Stimulated activated naive CD4-positive, alpha-beta T cell (primary cell): Measurements from ENCODE around the gene GFM2.
"Not testable (repeated sequence)": the region's sequence is repeated elsewhere in the genome, so short reads cannot be mapped to it uniquely, and the experiment has no call there.

Source experiments
- DNase-seq, 6 experiments: peaks; one replicate each; lab custom pipeline; 2025; lab: John Stamatoyannopoulos, UW

Gene GFM2

DNA sequence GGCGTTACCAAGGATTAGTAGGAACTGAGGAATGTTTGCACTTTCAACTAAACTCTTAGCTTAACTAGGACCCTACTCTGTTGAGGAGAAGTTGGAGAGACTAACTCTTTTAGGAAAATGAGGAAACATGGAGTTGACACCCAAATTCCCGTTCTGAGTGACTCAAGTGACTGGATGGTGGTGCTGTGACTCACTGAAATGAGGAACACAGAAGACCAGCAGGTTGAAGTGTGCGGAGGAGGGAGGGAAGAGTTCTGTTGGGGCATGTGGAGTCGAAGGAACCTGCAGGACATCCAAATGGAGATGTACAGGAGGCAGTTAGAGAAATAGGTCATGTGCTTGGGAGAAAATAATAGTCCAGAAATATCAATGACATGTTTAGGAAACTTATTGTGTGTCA lies 73.7 kb downstream of the GFM2 start:
- DNase-seq = no peak

DNA sequence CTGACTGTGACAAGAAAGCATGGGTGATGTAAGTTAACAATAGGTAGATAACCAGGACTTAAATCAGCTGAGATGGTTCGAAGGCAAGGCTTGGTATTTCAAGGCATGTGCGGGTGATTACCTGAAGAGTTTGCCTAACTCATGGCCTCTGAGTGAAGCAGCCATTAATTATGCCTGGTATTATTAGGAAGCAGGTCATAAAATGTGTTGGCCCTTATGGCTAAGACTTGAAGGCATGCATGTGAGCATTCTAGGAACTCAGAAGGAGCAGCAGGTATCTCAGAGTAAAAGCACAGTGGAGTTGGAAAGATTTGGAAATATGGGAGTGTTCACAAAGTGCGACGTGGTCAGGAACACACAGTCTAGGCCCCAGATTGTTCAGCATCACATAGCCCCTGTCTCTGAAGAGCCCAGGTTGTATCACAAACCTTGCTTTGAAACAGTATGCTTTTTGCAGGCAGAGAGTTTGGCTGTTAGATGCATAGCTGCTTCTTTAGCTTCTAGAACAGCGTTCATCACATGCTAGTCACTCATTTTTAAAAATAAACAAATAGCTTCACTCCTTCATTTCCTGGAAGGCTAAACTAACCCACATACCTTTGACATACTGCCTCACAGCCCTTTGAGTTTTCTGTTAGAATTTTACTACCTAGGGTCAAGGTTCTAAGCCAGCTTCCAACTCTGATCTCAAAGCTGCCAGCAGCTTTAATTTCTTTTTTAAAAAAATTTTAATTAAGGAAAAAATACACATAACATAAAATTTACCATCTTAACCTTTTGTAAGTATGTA lies 79.8 kb downstream of the GFM2 start:
- DNase-seq = no peak

DNA sequence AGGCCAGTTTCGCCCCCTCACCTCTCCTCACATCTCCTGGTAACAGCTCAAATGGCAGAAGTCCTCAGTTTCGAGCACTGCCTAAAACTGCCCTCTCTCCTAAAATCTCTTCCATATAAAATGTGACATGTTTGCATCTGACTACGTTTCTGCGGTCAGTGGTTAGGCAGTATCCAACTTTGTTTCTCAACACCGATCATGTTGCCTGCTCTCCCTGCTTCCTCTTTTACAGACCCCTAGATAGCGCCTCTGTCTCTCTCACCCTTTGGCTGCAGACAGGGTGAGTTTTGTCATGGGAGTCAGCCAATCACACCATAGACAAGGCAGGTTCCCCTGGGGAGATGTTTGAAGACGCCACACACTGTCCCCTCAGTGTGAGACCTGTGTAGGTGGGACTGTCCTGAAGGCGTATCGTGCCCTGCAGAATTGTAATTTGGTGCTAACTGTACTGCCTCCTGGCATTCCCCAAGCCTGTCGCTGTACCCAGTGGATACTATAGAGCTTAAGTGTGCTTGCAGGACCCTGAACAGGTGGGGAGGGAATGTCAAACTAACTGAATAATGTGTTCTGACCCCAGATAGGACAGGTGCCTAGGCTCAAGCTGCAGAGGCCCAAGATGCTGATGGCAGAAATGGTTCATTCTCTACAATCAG lies 80.8 kb downstream of the GFM2 start:
- no peak for DNase-seq

DNA sequence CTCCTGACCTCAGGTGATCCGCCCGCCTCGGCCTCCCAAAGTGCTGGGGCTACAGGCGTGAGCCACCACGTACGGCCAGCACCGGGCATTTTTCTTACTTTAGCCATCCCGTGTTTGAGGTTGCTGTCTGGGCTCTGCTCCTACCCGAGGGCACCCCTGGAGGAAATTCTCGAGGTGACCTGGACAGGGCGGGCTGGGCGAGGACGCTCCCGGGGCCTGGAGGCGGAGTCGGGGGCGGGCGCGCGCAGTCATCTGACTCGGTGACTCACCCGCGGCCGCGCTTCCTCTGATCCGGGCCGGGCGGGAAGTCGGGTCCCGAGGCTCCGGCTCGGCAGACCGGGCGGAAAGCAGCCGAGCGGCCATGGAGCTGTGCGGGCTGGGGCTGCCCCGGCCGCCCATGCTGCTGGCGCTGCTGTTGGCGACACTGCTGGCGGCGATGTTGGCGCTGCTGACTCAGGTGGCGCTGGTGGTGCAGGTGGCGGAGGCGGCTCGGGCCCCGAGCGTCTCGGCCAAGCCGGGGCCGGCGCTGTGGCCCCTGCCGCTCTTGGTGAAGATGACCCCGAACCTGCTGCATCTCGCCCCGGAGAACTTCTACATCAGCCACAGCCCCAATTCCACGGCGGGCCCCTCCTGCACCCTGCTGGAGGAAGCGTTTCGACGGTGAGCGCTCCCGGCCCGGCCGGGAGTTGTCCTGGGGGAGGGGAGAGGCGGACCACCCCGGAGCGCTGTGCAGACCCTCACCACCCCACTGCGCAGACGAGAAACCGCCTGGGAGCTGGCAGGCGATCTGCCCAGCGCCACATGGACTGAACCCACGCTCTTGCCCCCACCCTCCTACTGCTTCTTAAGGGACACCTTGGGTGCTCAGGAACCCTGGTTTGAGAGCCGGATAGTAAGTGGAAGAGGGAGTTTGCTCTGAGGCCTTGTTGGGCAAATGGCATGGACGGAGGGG lies 81.7 kb downstream of the GFM2 start, which contains the start of gene HEXB:
Gene HEXB, plus strand, starts transcription at position 334 of the 952 bp plus-strand sequence. Its CDS starts 28 bp downstream, at position 362.
- peak; percentile 55 to 73 (median 64) for DNase-seq

DNA sequence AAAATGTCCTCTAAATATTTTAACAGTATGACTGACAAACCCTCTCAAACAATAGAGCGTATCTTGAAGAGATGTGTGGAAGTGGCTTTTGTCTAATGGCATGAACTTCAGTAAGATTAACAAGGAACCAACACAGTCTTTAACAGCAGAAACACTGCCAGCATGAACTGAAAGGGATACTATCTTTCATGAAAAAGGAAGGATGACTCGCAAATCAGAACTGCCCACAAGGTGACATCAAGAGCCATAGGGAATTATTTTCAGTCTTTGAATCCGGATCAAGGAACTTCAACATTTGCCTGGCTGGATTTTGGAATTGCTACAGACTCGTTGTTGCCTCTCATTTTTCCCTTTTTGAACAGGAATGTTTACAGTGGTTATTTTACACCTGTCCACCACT lies 87.0 kb downstream of the GFM2 start:
- no peak for DNase-seq

DNA sequence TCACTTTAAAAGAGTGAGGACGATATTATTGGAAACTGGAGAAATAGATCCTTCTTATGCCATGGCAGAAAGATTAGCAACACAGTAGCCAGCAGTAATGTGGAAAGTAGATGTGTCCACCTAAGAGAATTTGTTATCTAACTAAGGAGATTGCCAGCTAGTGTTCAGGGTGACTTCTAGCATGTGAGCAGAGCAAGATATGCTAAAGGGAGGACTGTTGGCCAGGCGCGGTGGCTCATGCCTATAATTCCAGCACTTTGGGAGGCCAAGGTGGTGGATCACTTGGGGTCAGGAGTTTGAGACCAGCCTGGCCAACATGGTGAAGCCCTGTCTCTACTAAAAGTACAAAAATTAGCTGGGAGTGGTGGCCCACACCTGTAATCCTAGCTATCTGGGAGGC lies 87.6 kb downstream of the GFM2 start:
- DNase-seq = not testable (repeated sequence)

DNA sequence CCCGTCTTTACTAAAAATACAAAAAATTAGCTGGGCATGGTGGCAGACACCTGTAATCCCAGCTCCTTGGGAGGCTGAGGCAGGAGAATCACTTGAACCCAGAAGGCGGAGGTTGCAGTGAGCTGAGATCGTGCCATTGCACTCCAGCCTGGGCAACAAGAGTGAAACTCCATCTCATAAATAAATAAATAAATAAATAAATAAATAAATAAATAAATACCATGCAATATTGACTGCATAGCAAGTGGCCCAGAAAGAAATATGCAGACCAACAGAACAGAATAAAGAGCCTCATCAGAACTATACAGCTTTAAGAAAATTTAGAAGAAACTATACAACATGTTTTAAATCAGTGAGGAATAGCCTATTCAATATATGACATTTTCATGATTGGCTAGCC lies 88.8 kb downstream of the GFM2 start:
- DNase-seq = not testable (repeated sequence)

DNA sequence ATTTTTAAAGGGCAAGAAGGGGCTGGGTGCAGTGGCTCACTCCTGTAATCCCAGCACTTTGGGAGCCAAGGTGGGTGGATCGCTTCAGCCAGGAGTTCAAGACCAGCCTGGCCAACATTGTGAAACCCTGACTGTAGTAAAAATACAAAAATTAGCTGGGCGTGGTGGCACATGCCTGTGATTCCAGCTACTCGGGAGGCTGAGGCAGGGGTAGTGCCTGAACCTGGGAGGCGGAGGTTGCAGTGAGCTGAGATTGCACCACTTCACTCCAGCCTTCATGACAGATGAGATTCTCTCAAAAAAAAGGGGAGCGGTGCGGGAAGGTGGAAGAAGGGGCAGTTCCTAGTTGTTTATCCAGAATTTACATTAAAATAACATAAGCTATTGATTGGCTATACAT lies 90.5 kb downstream of the GFM2 start:
- not testable (repeated sequence) for DNase-seq

DNA sequence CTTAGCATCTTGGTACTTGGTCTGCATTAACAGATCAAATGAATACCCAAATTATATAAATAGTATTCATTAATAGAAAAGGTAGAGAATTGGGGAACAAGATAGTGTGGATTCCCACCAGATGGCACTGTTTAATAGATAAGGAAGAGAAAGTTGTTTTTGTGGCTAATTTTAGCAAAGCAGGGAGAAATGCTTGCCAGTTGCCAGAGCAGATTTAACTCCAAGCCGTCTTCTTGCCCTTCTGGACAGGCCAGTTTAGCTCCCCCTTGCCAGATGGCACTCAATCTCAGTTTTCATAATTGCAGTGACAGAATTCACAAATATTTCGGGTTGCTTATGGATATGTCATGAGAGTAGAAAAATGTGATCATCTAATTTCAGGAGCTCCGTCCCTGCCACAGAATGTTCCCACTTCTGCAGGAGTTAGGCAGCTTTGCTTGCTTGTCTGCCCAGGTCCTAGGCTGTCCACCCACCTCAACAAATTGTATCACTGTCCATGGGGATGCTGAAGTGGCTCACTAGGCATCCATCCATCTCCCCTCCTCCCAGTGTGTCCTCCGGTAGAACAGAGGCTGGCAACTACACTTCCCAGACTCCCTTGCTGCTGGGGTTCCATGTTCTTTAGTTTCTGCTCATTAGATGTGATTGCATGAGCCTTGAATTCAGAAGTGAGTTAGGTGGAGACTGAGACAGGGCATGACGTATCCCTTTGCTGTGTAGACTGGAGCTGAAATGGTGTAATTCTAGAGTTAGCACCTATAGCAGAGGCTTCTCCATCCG lies 93.7 kb downstream of the GFM2 start:
- peak in 2 of 6 experiments; percentile 1 to 15 for DNase-seq

DNA sequence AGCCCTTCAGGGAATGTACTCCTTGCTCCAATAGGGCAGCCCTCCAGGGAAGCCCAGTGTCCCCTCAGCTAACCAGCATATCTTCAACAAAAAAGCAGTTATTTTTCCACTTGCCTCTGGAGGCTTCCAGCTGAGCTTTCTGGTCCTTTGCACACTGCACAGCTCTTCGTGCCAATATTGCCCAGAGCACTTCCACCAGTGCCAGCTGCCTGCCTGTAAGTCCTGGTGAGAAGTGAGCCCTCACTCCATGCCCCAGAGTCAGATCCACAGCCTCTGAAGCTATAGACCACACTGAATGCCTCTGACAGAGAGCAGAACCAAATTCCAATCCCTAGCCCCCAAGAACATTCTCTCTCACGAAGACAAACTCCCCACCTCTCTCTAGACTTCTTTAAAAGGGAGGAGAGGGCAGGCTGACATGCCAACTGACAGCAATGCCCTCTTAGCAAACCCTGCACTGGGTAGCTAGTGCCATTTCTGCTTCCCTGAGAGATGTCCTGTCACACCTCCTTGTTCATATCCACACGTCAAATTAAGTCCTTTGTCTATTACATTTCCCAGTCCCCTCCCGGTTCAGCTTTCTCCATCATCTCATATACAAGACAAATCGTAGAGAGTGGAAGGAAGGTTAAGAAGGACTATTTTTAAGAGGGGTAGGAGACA lies 94.6 kb downstream of the GFM2 start:
- no peak for DNase-seq
